ENCODE data around the gene SLF1. TPM values are rescaled to one million over a fixed set of nuclear protein-coding genes. Genes with fewer than 3 reads are reported as not detected.

SLF1 gene
- total and polyA plus RNA-seq, 2 donors (not counting 1 experiment from before 2014, with no cell fraction given), result 3.5 to 15.2 TPM

DNA sequence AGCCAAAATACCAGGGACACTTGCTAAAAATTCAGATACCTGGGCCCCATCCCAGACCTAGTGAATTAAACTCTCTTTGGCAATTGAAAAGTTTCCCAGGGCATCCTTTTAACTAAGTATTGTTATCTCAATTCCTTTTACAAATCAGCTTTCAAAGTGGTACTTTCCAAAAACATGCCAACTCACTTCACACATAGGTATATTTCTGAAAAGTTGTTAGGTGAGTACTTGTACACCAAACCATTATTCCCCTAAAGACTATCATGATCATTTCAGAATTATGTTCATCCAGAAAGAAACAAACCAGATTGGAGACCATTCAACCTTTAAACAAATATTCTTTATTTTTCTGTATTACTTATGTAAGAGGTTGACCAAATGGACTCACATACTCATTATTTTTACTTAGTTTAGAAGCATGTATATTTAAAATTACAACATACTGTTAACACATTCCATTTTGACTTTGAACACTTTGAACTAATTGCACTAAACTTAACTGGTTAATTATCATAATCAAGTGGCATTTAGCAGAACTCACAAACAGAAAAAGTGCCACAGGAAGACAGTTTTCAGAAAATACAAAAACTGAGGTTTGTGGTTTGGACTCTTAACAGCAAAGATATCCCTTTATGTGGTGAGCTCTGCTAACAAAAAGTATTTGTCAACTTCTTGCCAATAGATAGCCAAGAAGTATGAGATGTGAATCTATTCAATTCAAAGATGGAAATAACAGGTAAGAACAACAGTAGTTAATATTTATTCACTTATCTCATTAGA is 40.8 kb upstream of the SLF1 start:
- Mint-ChIP-seq H3K27me3 (no peaks in the 10 kb centered on the region), H3K27ac (no peak overlapping the region), H3K9me3 (ENCODE audit: insufficient read depth) (no peaks in the 10 kb centered on the region), H3K4me1 (peaks cover 23% of the 10 kb centered on the region), H3K4me3 (peak overlapping the region; percentile 10)
- ATAC-seq (ENCODE audit: low read depth), result no peak
- Histone ChIP-seq H3K4me2 (replicated peaks; ENCODE audit: low read depth, low read length, poor library complexity, severe bottlenecking) (peak overlapping the region; percentile 15), H3K4me1 (ENCODE audit: control insufficient read depth in 2 of 2, insufficient read depth in 2 of 2, low read length in 2 of 2) (peaks cover 8 to 16% of the 10 kb centered on the region in 2 donors), H2AFZ (ENCODE audit: insufficient read depth, low read depth, low read length, poor library complexity, severe bottlenecking) (no peak overlapping the region), H3K9me3 (ENCODE audit: control extremely low read depth in 1 of 3, control insufficient read depth in 2 of 3, insufficient read depth in 1 of 3, low read length in 2 of 3) (no peaks in the 10 kb centered on the region), H3K79me2 (ENCODE audit: control insufficient read depth, insufficient read depth, low read length) (no peaks in the 10 kb centered on the region), H3K27me3 (replicated peaks in 1 of 4; ENCODE audit: control extremely low read depth in 1 of 4, control insufficient read depth in 3 of 4, insufficient read depth in 4 of 4, low read length in 3 of 4) (no peaks in the 10 kb centered on the region), H4K20me1 (ENCODE audit: control insufficient read depth, insufficient read depth, low read length, poor library complexity, severe bottlenecking) (no peaks in the 10 kb centered on the region), H3K4me3 (ENCODE audit: control extremely low read depth in 1 of 5, extremely low read depth in 1 of 5, insufficient read depth in 1 of 5, low read depth in 2 of 5, low read length in 4 of 5) (no peak overlapping the region), H3K36me3 (replicated peaks in 1 of 2; ENCODE audit: control extremely low read depth in 1 of 2, control insufficient read depth in 1 of 2, extremely low read depth in 1 of 2, insufficient read depth in 2 of 2, low read length in 1 of 2) (no peaks in the 10 kb centered on the region), H3K27ac (ENCODE audit: low read length in 2 of 2) (no peak overlapping the region), H3K9ac (ENCODE audit: low read length) (peak overlapping the region; percentile 16)
- no peak for TF ChIP-seq EZH2 (IDR thresholded peaks at IDR 0.05; ENCODE audit: borderline replicate concordance, insufficient read depth, low read depth, low read length, poor library complexity, severe bottlenecking)
- TF ChIP-seq, protein P1, sequence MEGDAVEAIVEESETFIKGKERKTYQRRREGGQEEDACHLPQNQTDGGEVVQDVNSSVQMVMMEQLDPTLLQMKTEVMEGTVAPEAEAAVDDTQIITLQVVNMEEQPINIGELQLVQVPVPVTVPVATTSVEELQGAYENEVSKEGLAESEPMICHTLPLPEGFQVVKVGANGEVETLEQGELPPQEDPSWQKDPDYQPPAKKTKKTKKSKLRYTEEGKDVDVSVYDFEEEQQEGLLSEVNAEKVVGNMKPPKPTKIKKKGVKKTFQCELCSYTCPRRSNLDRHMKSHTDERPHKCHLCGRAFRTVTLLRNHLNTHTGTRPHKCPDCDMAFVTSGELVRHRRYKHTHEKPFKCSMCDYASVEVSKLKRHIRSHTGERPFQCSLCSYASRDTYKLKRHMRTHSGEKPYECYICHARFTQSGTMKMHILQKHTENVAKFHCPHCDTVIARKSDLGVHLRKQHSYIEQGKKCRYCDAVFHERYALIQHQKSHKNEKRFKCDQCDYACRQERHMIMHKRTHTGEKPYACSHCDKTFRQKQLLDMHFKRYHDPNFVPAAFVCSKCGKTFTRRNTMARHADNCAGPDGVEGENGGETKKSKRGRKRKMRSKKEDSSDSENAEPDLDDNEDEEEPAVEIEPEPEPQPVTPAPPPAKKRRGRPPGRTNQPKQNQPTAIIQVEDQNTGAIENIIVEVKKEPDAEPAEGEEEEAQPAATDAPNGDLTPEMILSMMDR (IDR thresholded peaks at IDR 0.05), result no peak
- intact Hi-C loops (cut with micrococcal nuclease), result no loop called here
- peak; percentile 1 for DNase-seq
- POLR2A ChIA-PET, result no interaction called here
- CTCF ChIA-PET, result no interaction called here

GRCh38 chr5:94595281-94595840 is 23.1 kb upstream of the SLF1 start:
- Histone ChIP-seq H4K20me1 (ENCODE audit: control insufficient read depth, insufficient read depth, low read length, poor library complexity, severe bottlenecking) (no peaks in the 10 kb centered on the region), H3K27me3 (replicated peaks in 1 of 4; ENCODE audit: control extremely low read depth in 1 of 4, control insufficient read depth in 3 of 4, insufficient read depth in 4 of 4, low read length in 3 of 4) (no peaks in the 10 kb centered on the region), H3K9me3 (ENCODE audit: control extremely low read depth in 1 of 3, control insufficient read depth in 2 of 3, insufficient read depth in 1 of 3, low read length in 2 of 3) (peaks cover 0 to 7% (median 0%) of the 10 kb centered on the region in 3 donors), H3K4me3 (ENCODE audit: control extremely low read depth in 1 of 5, extremely low read depth in 1 of 5, insufficient read depth in 1 of 5, low read depth in 2 of 5, low read length in 4 of 5) (no peak overlapping the region), H3K27ac (ENCODE audit: low read length in 2 of 2) (no peak overlapping the region), H3K4me2 (replicated peaks; ENCODE audit: low read depth, low read length, poor library complexity, severe bottlenecking) (no peak overlapping the region), H3K9ac (ENCODE audit: low read length) (no peak overlapping the region), H3K79me2 (ENCODE audit: control insufficient read depth, insufficient read depth, low read length) (no peaks in the 10 kb centered on the region), H3K4me1 (ENCODE audit: control insufficient read depth in 2 of 2, insufficient read depth in 2 of 2, low read length in 2 of 2) (no peaks in the 10 kb centered on the region), H2AFZ (ENCODE audit: insufficient read depth, low read depth, low read length, poor library complexity, severe bottlenecking) (no peak overlapping the region), H3K36me3 (replicated peaks in 1 of 2; ENCODE audit: control extremely low read depth in 1 of 2, control insufficient read depth in 1 of 2, extremely low read depth in 1 of 2, insufficient read depth in 2 of 2, low read length in 1 of 2) (no peaks in the 10 kb centered on the region)
- Mint-ChIP-seq H3K27ac (no peak overlapping the region), H3K27me3 (no peaks in the 10 kb centered on the region), H3K9me3 (ENCODE audit: insufficient read depth) (no peaks in the 10 kb centered on the region), H3K4me3 (no peak overlapping the region), H3K4me1 (no peaks in the 10 kb centered on the region)
- 100% methylated on average over 6 of the region's 7 CpGs for WGBS (ENCODE audit: insufficient coverage)
- POLR2A ChIA-PET, result no interaction called here
- intact Hi-C loops (cut with micrococcal nuclease), result no loop called here
- no peak for ATAC-seq (ENCODE audit: low read depth)
- TF ChIP-seq, protein P1 (IDR thresholded peaks at IDR 0.05), result no peak
- TF ChIP-seq EZH2 (IDR thresholded peaks at IDR 0.05; ENCODE audit: borderline replicate concordance, insufficient read depth, low read depth, low read length, poor library complexity, severe bottlenecking), result no peak
- CTCF ChIA-PET, result no interaction called here
- DNase-seq, result no peak

All from B cell (primary cell).